ENCODE measurements around the gene AGR3. TPM values are rescaled to one million over a fixed set of nuclear protein-coding genes. Genes with fewer than 3 reads are reported as not detected.

The AGR3 gene
- total RNA-seq, 1 donor from 2014 or later = not detected

- Histone ChIP-seq H3K27ac (ENCODE audit: low read depth, low read length) (no peak overlapping the region), H3K9me3 (ENCODE audit: control insufficient read depth in 3 of 3, low read length in 3 of 3) (no peaks in the 10 kb centered on the region), H3K36me3 (ENCODE audit: control insufficient read depth in 3 of 3, insufficient read depth in 3 of 3, low read length in 3 of 3) (no peaks in the 10 kb centered on the region), H3K4me1 (ENCODE audit: control insufficient read depth in 3 of 3, insufficient read depth in 3 of 3, low read length in 3 of 3) (no peaks in the 10 kb centered on the region), H3K27me3 (ENCODE audit: control insufficient read depth in 3 of 3, insufficient read depth in 3 of 3, low read length in 3 of 3) (no peaks in the 10 kb centered on the region), H3K4me3 (ENCODE audit: low read length in 3 of 3) (no peak overlapping the region), H3K9ac (ENCODE audit: low read depth in 1 of 3, low read length in 3 of 3) (no peak overlapping the region)
Observed at GRCh38 chr7:16815001-16815400, 66.8 kb downstream of the AGR3 start.

GRCh38 chr7:16813232-16813616 is 68.6 kb downstream of the AGR3 start:
- Histone ChIP-seq H3K27ac (ENCODE audit: low read depth, low read length) (no peak overlapping the region), H3K36me3 (ENCODE audit: control insufficient read depth in 3 of 3, insufficient read depth in 3 of 3, low read length in 3 of 3) (no peaks in the 10 kb centered on the region), H3K27me3 (ENCODE audit: control insufficient read depth in 3 of 3, insufficient read depth in 3 of 3, low read length in 3 of 3) (no peaks in the 10 kb centered on the region), H3K9ac (ENCODE audit: low read depth in 1 of 3, low read length in 3 of 3) (no peak overlapping the region), H3K9me3 (ENCODE audit: control insufficient read depth in 3 of 3, low read length in 3 of 3) (no peaks in the 10 kb centered on the region), H3K4me1 (ENCODE audit: control insufficient read depth in 3 of 3, insufficient read depth in 3 of 3, low read length in 3 of 3) (no peaks in the 10 kb centered on the region), H3K4me3 (ENCODE audit: low read length in 3 of 3) (no peak overlapping the region)

GRCh38 chr7:16812542-16813231 is 69.1 kb downstream of the AGR3 start:
- H3K36me3 ChIP-seq (ENCODE audit: control insufficient read depth in 3 of 3, insufficient read depth in 3 of 3, low read length in 3 of 3) = no peaks in the 10 kb centered on the region
- H3K27ac ChIP-seq (ENCODE audit: low read depth, low read length) = no peak overlapping the region
- H3K9ac ChIP-seq (ENCODE audit: low read depth in 1 of 3, low read length in 3 of 3) = no peak overlapping the region
- H3K27me3 ChIP-seq (ENCODE audit: control insufficient read depth in 3 of 3, insufficient read depth in 3 of 3, low read length in 3 of 3) = no peaks in the 10 kb centered on the region
- no peaks in the 10 kb centered on the region for H3K9me3 ChIP-seq (ENCODE audit: control insufficient read depth in 3 of 3, low read length in 3 of 3)
- H3K4me1 ChIP-seq (ENCODE audit: control insufficient read depth in 3 of 3, insufficient read depth in 3 of 3, low read length in 3 of 3) = no peaks in the 10 kb centered on the region
- no peak overlapping the region for H3K4me3 ChIP-seq (ENCODE audit: low read length in 3 of 3)

GRCh38 chr7:16811551-16811950 is 70.2 kb downstream of the AGR3 start:
- no peak overlapping the region for H3K4me3 ChIP-seq (ENCODE audit: low read length in 3 of 3)
- no peak overlapping the region for H3K27ac ChIP-seq (ENCODE audit: low read depth, low read length)
- H3K36me3 ChIP-seq (ENCODE audit: control insufficient read depth in 3 of 3, insufficient read depth in 3 of 3, low read length in 3 of 3) = no peaks in the 10 kb centered on the region
- no peaks in the 10 kb centered on the region for H3K27me3 ChIP-seq (ENCODE audit: control insufficient read depth in 3 of 3, insufficient read depth in 3 of 3, low read length in 3 of 3)
- no peak overlapping the region for H3K9ac ChIP-seq (ENCODE audit: low read depth in 1 of 3, low read length in 3 of 3)
- no peaks in the 10 kb centered on the region for H3K4me1 ChIP-seq (ENCODE audit: control insufficient read depth in 3 of 3, insufficient read depth in 3 of 3, low read length in 3 of 3)
- no peaks in the 10 kb centered on the region for H3K9me3 ChIP-seq (ENCODE audit: control insufficient read depth in 3 of 3, low read length in 3 of 3)

- Histone ChIP-seq H3K27me3 (ENCODE audit: control insufficient read depth in 3 of 3, insufficient read depth in 3 of 3, low read length in 3 of 3) (no peaks in the 10 kb centered on the region), H3K36me3 (ENCODE audit: control insufficient read depth in 3 of 3, insufficient read depth in 3 of 3, low read length in 3 of 3) (no peaks in the 10 kb centered on the region), H3K9ac (ENCODE audit: low read depth in 1 of 3, low read length in 3 of 3) (no peak overlapping the region), H3K27ac (ENCODE audit: low read depth, low read length) (no peak overlapping the region), H3K9me3 (ENCODE audit: control insufficient read depth in 3 of 3, low read length in 3 of 3) (no peaks in the 10 kb centered on the region), H3K4me1 (ENCODE audit: control insufficient read depth in 3 of 3, insufficient read depth in 3 of 3, low read length in 3 of 3) (no peaks in the 10 kb centered on the region), H3K4me3 (ENCODE audit: low read length in 3 of 3) (no peak overlapping the region)
Observed at GRCh38 chr7:16810573-16810972, 71.2 kb downstream of the AGR3 start.

GRCh38 chr7:16810112-16810511 is 71.7 kb downstream of the AGR3 start:
- Histone ChIP-seq H3K27ac (ENCODE audit: low read depth, low read length) (no peak overlapping the region), H3K9me3 (ENCODE audit: control insufficient read depth in 3 of 3, low read length in 3 of 3) (no peaks in the 10 kb centered on the region), H3K27me3 (ENCODE audit: control insufficient read depth in 3 of 3, insufficient read depth in 3 of 3, low read length in 3 of 3) (no peaks in the 10 kb centered on the region), H3K4me1 (ENCODE audit: control insufficient read depth in 3 of 3, insufficient read depth in 3 of 3, low read length in 3 of 3) (no peaks in the 10 kb centered on the region), H3K4me3 (ENCODE audit: low read length in 3 of 3) (no peak overlapping the region), H3K9ac (ENCODE audit: low read depth in 1 of 3, low read length in 3 of 3) (no peak overlapping the region), H3K36me3 (ENCODE audit: control insufficient read depth in 3 of 3, insufficient read depth in 3 of 3, low read length in 3 of 3) (no peaks in the 10 kb centered on the region)

Small RNA genes lying within 50 kb of the gene (small RNA-seq; reads per million reads assigned to genes)
- not detected for gene AC098592.2

Other genes starting within 250 kb of the AGR3 start
- gene ANKMY2, start 236.2 kb downstream of the AGR3 start, total RNA-seq = 30.3 TPM
- gene BZW2, start 235.8 kb downstream of the AGR3 start, total RNA-seq = 155 TPM
- gene TSPAN13, start 128.2 kb downstream of the AGR3 start, total RNA-seq = 39.1 TPM
- 3.1 TPM for gene AGR2, start 77.0 kb downstream of the AGR3 start, total RNA-seq

All from skeletal muscle tissue (tissue), 5 donors.